Right lung (tissue), 5 donors: ENCODE results near the gene PDE4D. TPM values are rescaled to one million over a fixed set of nuclear protein-coding genes. Genes with fewer than 3 reads are reported as not detected.

Experiments
- DNase-seq, 2 donors: peaks; one replicate each; pipeline ENCODE4 v3.0.0-alpha.2; 2013
- polyA plus RNA-seq, 5 donors: library from polyadenylated mRNA; unstranded; fragments of 120-200 nt; gene quantifications; one replicate each; pipeline versions ENCODE4 v1.2.1 to v1.2.3, GENCODE V29; 2013; ENCODE audit warnings: inconsistent platforms in 1 of 5, low replicate concordance in 1 of 5; ENCODE audit not compliant: insufficient read length in 5 of 5, insufficient read depth in 1 of 5

PDE4D gene
- polyA plus RNA-seq, 5 donors: 14.6 to 27.4 (median 22.0) TPM

- no peak for DNase-seq
Measured at GRCh38 chr5:59287361-59287760, 606.2 kb downstream of the PDE4D start.

GRCh38 chr5:59286510-59286909, 607.0 kb downstream of the PDE4D start:
- DNase-seq: no peak

- DNase-seq: no peak
Measured at GRCh38 chr5:59285300-59286016, 608.1 kb downstream of the PDE4D start.

GRCh38 chr5:59282726-59283125, 610.8 kb downstream of the PDE4D start:
- DNase-seq: no peak

GRCh38 chr5:59279979-59280378, 613.5 kb downstream of the PDE4D start:
- DNase-seq: no peak

- DNase-seq: peak in 1 of 2 donors; percentile 42
Measured at GRCh38 chr5:59276917-59277372, 616.6 kb downstream of the PDE4D start.

GRCh38 chr5:59276325-59276675, 617.2 kb downstream of the PDE4D start:
- no peak for DNase-seq

- DNase-seq: peak; percentile 62 to 70
Measured at GRCh38 chr5:59275510-59276324, 617.8 kb downstream of the PDE4D start.

- DNase-seq: no peak
Measured at GRCh38 chr5:59275170-59275509, 618.4 kb downstream of the PDE4D start.

- DNase-seq: no peak
Measured at GRCh38 chr5:59274106-59274636, 619.4 kb downstream of the PDE4D start.

- no peak for DNase-seq
Measured at GRCh38 chr5:59272809-59273427, 620.6 kb downstream of the PDE4D start.

- no peak for DNase-seq
Measured at GRCh38 chr5:59268756-59269415, 624.6 kb downstream of the PDE4D start.

- no peak for DNase-seq
Measured at GRCh38 chr5:59267033-59267432, 626.5 kb downstream of the PDE4D start.

- DNase-seq: no peak
Measured at GRCh38 chr5:59266410-59266809, 627.1 kb downstream of the PDE4D start.

- DNase-seq: no peak
Measured at GRCh38 chr5:59264639-59265245, 628.8 kb downstream of the PDE4D start.

GRCh38 chr5:59264013-59264412, 629.5 kb downstream of the PDE4D start:
- no peak for DNase-seq

- DNase-seq: no peak
Measured at GRCh38 chr5:59261969-59262368, 631.6 kb downstream of the PDE4D start.

- no peak for DNase-seq
Measured at GRCh38 chr5:59260973-59261372, 632.6 kb downstream of the PDE4D start.

- DNase-seq: no peak
Measured at GRCh38 chr5:59260200-59260599, 633.3 kb downstream of the PDE4D start.

- no peak for DNase-seq
Measured at GRCh38 chr5:59259237-59259636, 634.3 kb downstream of the PDE4D start.
